Neural crest cell (in vitro differentiated cells): ENCODE results near the gene CDC23. TPM values are rescaled to one million over a fixed set of nuclear protein-coding genes. Genes with fewer than 3 reads are reported as not detected.
"Not testable (repeated sequence)": the region's sequence is repeated elsewhere in the genome, so short reads cannot be mapped to it uniquely, and the experiment has no call there.

ENCODE experiments used
- DNase-seq: peaks from one replicate; pipeline ENCODE4 v3.0.0; 2021; ENCODE audit warnings: low read depth, mixed read lengths, low spot score
- H3K27ac Mint-ChIP-seq: one replicate; pipeline ENCODE4 v1.8.0; 2021; ENCODE audit warnings: mild to moderate bottlenecking, mixed read lengths; ENCODE audit not compliant: unreplicated experiment
- H3K27me3 Mint-ChIP-seq: 2 replicates; pipeline ENCODE4 v1.8.0; 2021; ENCODE audit warnings: low read depth, mild to moderate bottlenecking, mixed read lengths
- H3K36me3 Mint-ChIP-seq: 2 replicates; pipeline ENCODE4 v1.8.0; 2021; ENCODE audit warnings: low read depth, mild to moderate bottlenecking, mixed read lengths
- H3K4me1 Mint-ChIP-seq: 2 replicates; pipeline ENCODE4 v1.8.0; 2021; ENCODE audit warnings: mixed read lengths
- H3K4me3 Mint-ChIP-seq: one replicate; pipeline ENCODE4 v1.8.0; 2021; ENCODE audit warnings: mild to moderate bottlenecking, mixed read lengths
- H3K9me3 Mint-ChIP-seq: 2 replicates; pipeline ENCODE4 v1.8.0; 2021; ENCODE audit warnings: mixed read lengths
- CTCF ChIP-seq: fragments of 200-600 bp; sonication (generic); conservative IDR thresholded peaks from 2 replicates; pipeline ENCODE4 v1.5.0; 2021; ENCODE audit warnings: antibody characterized with exemption, mild to moderate bottlenecking
- total RNA-seq: library from RNA; stranded (reverse); gene quantifications from 2 replicates; pipeline ENCODE4 v1.2.1, GENCODE V29; 2021

Gene CDC23
- total RNA-seq, 1 donor from 2014 or later: 56.9 TPM

- H3K27ac Mint-ChIP-seq: no peak overlapping the region
- no peak for DNase-seq
- H3K36me3 Mint-ChIP-seq: peaks cover 18% of the 10 kb centered on the region
- H3K27me3 Mint-ChIP-seq: no peaks in the 10 kb centered on the region
- H3K4me1 Mint-ChIP-seq: no peaks in the 10 kb centered on the region
- no peak for TF ChIP-seq CTCF
- no peak overlapping the region for H3K4me3 Mint-ChIP-seq
- H3K9me3 Mint-ChIP-seq: no peaks in the 10 kb centered on the region
Observed at GRCh38 chr5:138170299-138170698, 42.8 kb downstream of the CDC23 start.

GRCh38 chr5:138169124-138169523 lies 44.0 kb downstream of the CDC23 start:
- TF ChIP-seq CTCF: no peak
- H3K36me3 Mint-ChIP-seq: peaks cover 15% of the 10 kb centered on the region
- no peak for DNase-seq
- H3K27ac Mint-ChIP-seq: no peak overlapping the region
- H3K4me3 Mint-ChIP-seq: no peak overlapping the region
- no peaks in the 10 kb centered on the region for H3K9me3 Mint-ChIP-seq
- no peaks in the 10 kb centered on the region for H3K27me3 Mint-ChIP-seq
- no peaks in the 10 kb centered on the region for H3K4me1 Mint-ChIP-seq

- Mint-ChIP-seq H3K27me3 (no peaks in the 10 kb centered on the region), H3K9me3 (no peaks in the 10 kb centered on the region), H3K36me3 (peaks cover 27% of the 10 kb centered on the region), H3K4me3 (no peak overlapping the region), H3K27ac (no peak overlapping the region), H3K4me1 (no peaks in the 10 kb centered on the region)
- TF ChIP-seq CTCF: no peak
- DNase-seq: no peak
Observed at GRCh38 chr5:138163721-138164120, 49.4 kb downstream of the CDC23 start.

- Mint-ChIP-seq H3K4me1 (no peaks in the 10 kb centered on the region), H3K36me3 (peaks cover 32% of the 10 kb centered on the region), H3K27me3 (no peaks in the 10 kb centered on the region), H3K27ac (no peak overlapping the region), H3K9me3 (no peaks in the 10 kb centered on the region), H3K4me3 (no peak overlapping the region)
- no peak for DNase-seq
- TF ChIP-seq CTCF: no peak
Observed at GRCh38 chr5:138160706-138161105, 52.4 kb downstream of the CDC23 start.

GRCh38 chr5:138159666-138160065 lies 53.5 kb downstream of the CDC23 start:
- Mint-ChIP-seq H3K4me3 (no peak overlapping the region), H3K4me1 (no peaks in the 10 kb centered on the region), H3K9me3 (no peaks in the 10 kb centered on the region), H3K36me3 (peaks cover 32% of the 10 kb centered on the region), H3K27me3 (no peaks in the 10 kb centered on the region), H3K27ac (no peak overlapping the region)
- no peak for DNase-seq
- TF ChIP-seq CTCF: no peak

- Mint-ChIP-seq H3K4me1 (no peaks in the 10 kb centered on the region), H3K27me3 (no peaks in the 10 kb centered on the region), H3K9me3 (no peaks in the 10 kb centered on the region), H3K4me3 (no peak overlapping the region), H3K27ac (no peak overlapping the region), H3K36me3 (peaks cover 26% of the 10 kb centered on the region)
- DNase-seq: no peak
- no peak for TF ChIP-seq CTCF
Observed at GRCh38 chr5:138157626-138158025, 55.5 kb downstream of the CDC23 start.

GRCh38 chr5:138155977-138156376 lies 57.1 kb downstream of the CDC23 start:
- DNase-seq, H3K4me1 Mint-ChIP-seq, H3K4me3 Mint-ChIP-seq, H3K9me3 Mint-ChIP-seq, H3K27me3 Mint-ChIP-seq, H3K27ac Mint-ChIP-seq: not testable (repeated sequence)
- peaks cover 26% of the 10 kb centered on the region for H3K36me3 Mint-ChIP-seq
